Gastrocnemius medialis (tissue), 4 donors: ENCODE data around the gene MORC3. TPM values are rescaled to one million over a fixed set of nuclear protein-coding genes. Genes with fewer than 3 reads are reported as not detected.
"Not testable (repeated sequence)": the region's sequence is repeated elsewhere in the genome, so short reads cannot be mapped to it uniquely, and the experiment has no call there.

Source experiments
- ATAC-seq, 2 donors: fragments of 150-250 bp; one replicate each; pipeline ENCODE4 v1.9.1; 2016
- DNase-seq, 2 donors: peaks; one replicate each; pipeline ENCODE4 v3.0.0-alpha.2; 2019
- H3K27ac ChIP-seq, 4 donors: fragments of 200-600 bp; sonication (generic); 1 replicate in 1 of 4; 2 replicates in 3 of 4; pipeline ENCODE4 v1.5.1; 2016 to 2018; ENCODE audit warnings: mild to moderate bottlenecking in 2 of 4, moderate library complexity in 1 of 4
- H3K27me3 ChIP-seq, 3 donors: fragments of 200-600 bp; sonication (generic) in 2 of 3; 1 replicate in 1 of 3; 2 replicates in 2 of 3; pipeline versions ENCODE4 v1.5.1 to v1.6.0; 2016 to 2019; ENCODE audit warnings: mild to moderate bottlenecking in 1 of 3, moderate library complexity in 1 of 3
- H3K36me3 ChIP-seq, 2 donors: fragments of 200-600 bp; sonication (generic) in 1 of 2; one replicate each; pipeline ENCODE4 v1.5.1; 2017 to 2018
- H3K4me1 ChIP-seq, 2 donors: fragments of 200-600 bp; sonication (generic) in 1 of 2; one replicate each; pipeline ENCODE4 v1.5.1; 2016 to 2017; ENCODE audit warnings: mild to moderate bottlenecking in 2 of 2
- H3K4me3 ChIP-seq, 4 donors: fragments of 200-600 bp; sonication (generic) in 3 of 4; 1 replicate in 1 of 4; 2 replicates in 3 of 4; pipeline ENCODE4 v1.5.1; 2016 to 2019; ENCODE audit warnings: mild to moderate bottlenecking in 2 of 4
- H3K9me3 ChIP-seq, 3 donors: fragments of 200-600 bp; sonication (generic) in 2 of 3; 1 replicate in 1 of 3; 2 replicates in 2 of 3; pipeline ENCODE4 v1.5.1; 2016 to 2019
- POLR2A ChIP-seq, 2 donors: fragments of 450-650 bp; IDR thresholded peaks; one replicate each; pipeline ENCODE4 v1.6.1; 2017; ENCODE audit warnings: antibody characterized with exemption in 2 of 2, mild to moderate bottlenecking in 2 of 2, moderate library complexity in 2 of 2
- in situ Hi-C, 4 donors: fragments of 200-750 bp; cut with MboI; loops; one replicate each; pipeline versions ENCODE4 v1.15.0 to v1.8.0; 2017; ENCODE audit warnings: low sequenced_read_pairs in 4 of 4
- intact Hi-C: fragments of 100-400 bp; cut with DNase I; formaldehyde crosslinking; loops from one replicate; pipeline ENCODE4 v1.15.1; 2023; ENCODE audit warnings: low total_unique reads
- total RNA-seq, 4 donors: library from RNA; depleted of rRNA; stranded (reverse); fragments of >200 nt; gene quantifications; one replicate each; pipeline versions ENCODE4 v1.1.0 to v1.2.3, GENCODE V29; 2016
- TF ChIP-seq, protein P1 (sequence below), 5 experiments: fragments of 450-650 bp in 3 of 5; fragments of 200-600 bp in 2 of 5; sonication (generic) in 2 of 5; IDR thresholded peaks in 4 of 5; conservative IDR thresholded peaks in 1 of 5; 1 replicate in 4 of 5; 2 replicates in 1 of 5; pipeline ENCODE4 v1.5.1; 2016 to 2019; ENCODE audit warnings: antibody characterized with exemption in 5 of 5, mild to moderate bottlenecking in 3 of 5, moderate library complexity in 3 of 5

MORC3 gene
- total RNA-seq, 4 donors from 2014 or later = 28.1 to 35.5 (median 31.7) TPM

DNA sequence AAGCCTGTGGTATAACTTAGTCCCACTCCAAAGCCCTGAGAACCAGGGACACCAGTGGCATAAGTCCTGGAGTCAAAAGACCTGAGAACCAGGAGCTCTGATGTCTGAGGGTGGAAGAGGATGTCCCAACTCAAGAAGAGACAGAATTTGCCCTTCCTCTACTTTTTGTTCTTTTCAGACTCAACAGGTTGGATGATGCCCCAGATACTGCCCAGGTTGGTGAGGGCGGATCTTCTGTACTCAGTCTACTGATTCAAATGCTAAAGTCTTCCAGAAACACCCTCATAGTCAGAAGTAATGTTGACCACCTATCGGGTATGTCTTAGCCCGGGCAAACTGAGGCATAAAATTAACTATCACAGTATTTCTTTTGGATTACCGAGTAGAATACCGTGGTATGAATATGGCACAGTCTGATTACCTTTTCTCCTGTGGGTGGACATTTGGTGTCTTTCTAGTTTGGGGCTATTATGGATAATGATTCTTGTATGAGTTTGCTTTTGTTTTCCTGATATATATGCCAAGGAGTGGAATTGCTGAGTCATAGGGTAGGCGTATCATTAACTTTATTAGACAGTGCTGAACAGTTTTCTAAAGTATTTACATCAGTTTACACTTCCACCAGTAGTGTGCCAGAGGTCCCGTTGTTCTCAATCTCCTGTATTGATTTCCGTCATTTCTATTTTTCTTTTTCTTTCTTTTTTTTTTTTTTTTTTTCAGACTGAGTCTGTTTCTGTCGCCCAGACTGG is 62.0 kb downstream of the MORC3 start:
- no peaks in the 10 kb centered on the region for H3K9me3 ChIP-seq
- no peak for ATAC-seq
- no peaks in the 10 kb centered on the region for H3K27me3 ChIP-seq
- peaks cover 34 to 47% of the 10 kb centered on the region in 2 donors for H3K4me1 ChIP-seq
- in situ Hi-C loops = no loop called here
- DNase-seq = no peak
- H3K4me3 ChIP-seq = no peak overlapping the region
- intact Hi-C loops = loop anchor here (1.0 kb wide), 1 partner anchor 48 kb away; no protein-coding TSS in a partner anchor
- peaks cover 0 to 10% of the 10 kb centered on the region in 2 donors for H3K36me3 ChIP-seq
- no peak for TF ChIP-seq POLR2A (IDR thresholded peaks at IDR 0.05)
- TF ChIP-seq, protein P1, sequence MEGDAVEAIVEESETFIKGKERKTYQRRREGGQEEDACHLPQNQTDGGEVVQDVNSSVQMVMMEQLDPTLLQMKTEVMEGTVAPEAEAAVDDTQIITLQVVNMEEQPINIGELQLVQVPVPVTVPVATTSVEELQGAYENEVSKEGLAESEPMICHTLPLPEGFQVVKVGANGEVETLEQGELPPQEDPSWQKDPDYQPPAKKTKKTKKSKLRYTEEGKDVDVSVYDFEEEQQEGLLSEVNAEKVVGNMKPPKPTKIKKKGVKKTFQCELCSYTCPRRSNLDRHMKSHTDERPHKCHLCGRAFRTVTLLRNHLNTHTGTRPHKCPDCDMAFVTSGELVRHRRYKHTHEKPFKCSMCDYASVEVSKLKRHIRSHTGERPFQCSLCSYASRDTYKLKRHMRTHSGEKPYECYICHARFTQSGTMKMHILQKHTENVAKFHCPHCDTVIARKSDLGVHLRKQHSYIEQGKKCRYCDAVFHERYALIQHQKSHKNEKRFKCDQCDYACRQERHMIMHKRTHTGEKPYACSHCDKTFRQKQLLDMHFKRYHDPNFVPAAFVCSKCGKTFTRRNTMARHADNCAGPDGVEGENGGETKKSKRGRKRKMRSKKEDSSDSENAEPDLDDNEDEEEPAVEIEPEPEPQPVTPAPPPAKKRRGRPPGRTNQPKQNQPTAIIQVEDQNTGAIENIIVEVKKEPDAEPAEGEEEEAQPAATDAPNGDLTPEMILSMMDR (IDR thresholded peaks at IDR 0.05 in 4 of 5, conservative IDR thresholded peaks at IDR 0.05 in 1 of 5) = no peak
- peak overlapping the region; percentile 87 to 94 (median 90) for H3K27ac ChIP-seq

DNA sequence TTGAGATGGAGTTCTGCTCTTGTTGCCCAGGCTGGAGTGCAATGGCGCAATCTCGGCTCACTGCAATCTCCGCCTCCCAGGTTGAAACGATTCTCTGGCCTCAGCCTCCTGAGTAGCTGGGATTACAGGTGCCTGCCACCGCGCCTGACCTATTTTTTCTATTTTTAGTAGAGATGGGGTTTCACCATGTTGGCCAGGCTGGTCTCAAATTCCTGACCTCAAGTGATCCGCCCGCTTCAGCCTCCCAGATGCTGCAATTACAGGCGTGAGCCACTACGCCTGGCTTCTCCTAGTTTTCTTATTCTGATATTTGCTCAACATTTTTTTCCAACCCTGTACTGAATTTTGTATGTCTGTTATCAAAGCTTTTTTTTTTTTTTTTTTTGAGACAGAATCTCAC is 62.7 kb downstream of the MORC3 start:
- H3K4me1 ChIP-seq = peaks cover 28 to 42% of the 10 kb centered on the region in 2 donors
- H3K27me3 ChIP-seq, H3K4me3 ChIP-seq, in situ Hi-C loops, H3K9me3 ChIP-seq, H3K36me3 ChIP-seq: not testable (repeated sequence)
- intact Hi-C loops = loop anchor here (1.0 kb wide), 1 partner anchor 48 kb away; no protein-coding TSS in a partner anchor
- H3K27ac ChIP-seq = peak overlapping the region; percentile 87 to 94 (median 90)
- TF ChIP-seq, protein P1 (IDR thresholded peaks at IDR 0.05 in 4 of 5, conservative IDR thresholded peaks at IDR 0.05 in 1 of 5) = peak in 1 of 5 experiments; percentile 29
- ATAC-seq (peak; percentile 57 to 60), DNase-seq (peak; percentile 74 to 93)

DNA sequence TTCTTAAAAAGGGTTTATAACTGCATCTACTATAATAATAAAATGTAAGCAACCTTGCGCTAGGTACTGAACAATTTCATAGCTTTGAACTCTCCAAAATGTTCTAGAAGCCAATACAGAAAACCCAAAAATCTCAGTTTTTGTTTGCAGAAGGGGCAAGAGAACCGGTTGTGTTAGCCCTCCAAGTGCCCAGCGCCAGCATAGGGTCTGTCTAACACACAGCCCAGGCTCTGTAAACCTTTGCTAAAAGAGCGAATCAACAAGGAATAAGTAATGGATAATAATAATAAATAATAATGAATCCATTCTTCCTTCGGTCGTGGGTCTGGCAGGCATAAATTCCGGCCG is 64.9 kb downstream of the MORC3 start:
- H3K4me3 ChIP-seq = peak overlapping the region; percentile 61 to 89 (median 70)
- ATAC-seq (no peak), DNase-seq (no peak)
- in situ Hi-C loops (no loop called here), intact Hi-C loops (loop anchor here (2.0 kb wide), 1 partner anchor 64 kb away; the partner anchor contains the start of gene MORC3)
- H3K27me3 ChIP-seq = no peaks in the 10 kb centered on the region
- peak overlapping the region; percentile 84 to 94 (median 90) for H3K27ac ChIP-seq
- peaks cover 30 to 41% of the 10 kb centered on the region in 2 donors for H3K4me1 ChIP-seq
- no peaks in the 10 kb centered on the region for H3K36me3 ChIP-seq
- TF ChIP-seq, protein P1 (IDR thresholded peaks at IDR 0.05 in 4 of 5, conservative IDR thresholded peaks at IDR 0.05 in 1 of 5) = no peak
- TF ChIP-seq POLR2A (IDR thresholded peaks at IDR 0.05) = no peak
- no peaks in the 10 kb centered on the region for H3K9me3 ChIP-seq

DNA sequence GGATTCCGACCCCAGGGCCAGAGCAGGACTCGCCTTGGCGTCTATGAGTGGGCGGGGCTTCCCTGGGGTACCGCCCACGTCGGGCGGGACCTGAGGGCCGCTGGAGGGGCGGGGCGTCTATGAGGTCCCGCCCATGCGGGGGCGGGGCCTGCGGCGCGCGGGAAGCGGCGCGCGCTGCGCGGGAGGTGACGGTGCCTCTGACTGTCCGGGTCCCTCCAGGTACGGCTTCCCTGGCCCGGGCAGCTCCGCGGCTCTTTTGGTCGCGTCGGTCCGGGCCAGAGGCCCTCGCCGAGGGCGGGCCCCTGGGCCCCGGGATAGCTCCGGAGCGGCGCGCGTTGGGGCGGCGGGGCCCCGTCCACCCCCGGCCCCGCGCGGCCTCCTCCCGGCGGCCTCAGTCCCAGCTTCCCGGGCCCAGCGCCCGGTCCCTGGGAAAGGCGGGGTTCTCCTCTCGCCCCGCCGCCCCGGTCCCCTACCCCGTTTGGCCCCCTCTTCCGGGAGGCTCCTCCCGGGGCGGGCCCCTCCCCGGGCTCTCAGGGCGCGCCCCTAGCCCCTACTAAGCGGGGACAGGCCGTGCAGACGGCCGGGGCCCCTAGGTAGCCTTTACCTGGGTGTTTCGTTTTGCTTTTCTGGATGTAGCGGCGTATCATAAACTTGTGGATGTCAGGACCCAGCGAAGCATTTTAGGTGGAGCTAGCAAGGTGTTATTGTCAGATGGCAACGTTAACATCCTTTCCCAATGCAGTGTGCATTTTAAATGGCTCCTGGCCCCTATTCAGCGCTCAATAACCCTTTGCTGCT is 65.4 kb downstream of the MORC3 start, which contains the start of gene CHAF1B:
CHAF1B (plus strand) TSS at position 160 of the 798 bp plus-strand sequence. CDS start 745 bp downstream, outside the sequence.
- DNase-seq (peak; percentile 56 to 81), ATAC-seq (peak; percentile 66 to 71)
- Histone ChIP-seq H3K4me3 (peak within 1 kb of the TSS; percentile 61 to 89 (median 70)), H3K27me3 (no peaks in the 10 kb centered on the region), H3K9me3 (no peaks in the 10 kb centered on the region), H3K4me1 (peaks cover 30 to 36% of the 10 kb centered on the region in 2 donors), H3K36me3 (no peaks in the 10 kb centered on the region), H3K27ac (peak within 1 kb of the TSS; percentile 84 to 94 (median 90))
- intact Hi-C loops (loop anchor here (2.0 kb wide), 1 partner anchor 65 kb away; the partner anchor contains the start of gene MORC3), in situ Hi-C loops (no loop called here)
- peak; percentile 84 to 87 for TF ChIP-seq POLR2A (IDR thresholded peaks at IDR 0.05)
- TF ChIP-seq, protein P1 (IDR thresholded peaks at IDR 0.05 in 4 of 5, conservative IDR thresholded peaks at IDR 0.05 in 1 of 5) = no peak
